CD14-positive monocyte (primary cell): ENCODE data around the gene FXYD1. TPM values are rescaled to one million over a fixed set of nuclear protein-coding genes. Genes with fewer than 3 reads are reported as not detected.

Experiments used
- DNase-seq, 3 donors: peaks; one replicate each; pipeline ENCODE4 v3.0.0-alpha.2; 2011 to 2022
- H2AFZ ChIP-seq: 2 replicates; pipeline ENCODE4 v1.6.0; 2012; ENCODE audit warnings: mild to moderate bottlenecking, low read depth, low read length, inconsistent platforms; ENCODE audit not compliant: insufficient read depth, poor library complexity, severe bottlenecking
- H3K27ac ChIP-seq, 2 donors: 1 replicate in 1 of 2; 2 replicates in 1 of 2; pipeline ENCODE4 v1.5.1; 2012 to 2013; ENCODE audit warnings: low read length in 2 of 2, control low read depth in 1 of 2, inconsistent platforms in 1 of 2, low read depth in 1 of 2, mild to moderate bottlenecking in 1 of 2
- H3K27me3 ChIP-seq, 2 donors: one replicate each; pipeline versions ENCODE4 v1.6.0 to v1.6.1; 2011 to 2013; ENCODE audit warnings: low read length in 2 of 2; ENCODE audit not compliant: control insufficient read depth in 2 of 2, insufficient read depth in 2 of 2
- H3K36me3 ChIP-seq, 2 donors: replicated peaks in 1 of 2; 1 replicate in 1 of 2; 2 replicates in 1 of 2; pipeline versions ENCODE4 v1.5.1 to v1.6.1; 2012 to 2013; ENCODE audit warnings: low read length in 2 of 2, control low read depth in 1 of 2, inconsistent platforms in 1 of 2, mild to moderate bottlenecking in 1 of 2; ENCODE audit not compliant: insufficient read depth in 2 of 2, control insufficient read depth in 1 of 2
- H3K4me1 ChIP-seq, 2 donors: 1 replicate in 1 of 2; 2 replicates in 1 of 2; pipeline versions ENCODE4 v1.5.1 to v1.6.1; 2012 to 2013; ENCODE audit warnings: low read length in 2 of 2, control low read depth in 1 of 2, inconsistent platforms in 1 of 2, mild to moderate bottlenecking in 1 of 2, moderate library complexity in 1 of 2; ENCODE audit not compliant: insufficient read depth in 2 of 2, control insufficient read depth in 1 of 2
- H3K4me2 ChIP-seq: replicated peaks from 2 replicates; pipeline ENCODE3; 2012; ENCODE audit warnings: low read length, moderate library complexity, mild to moderate bottlenecking; ENCODE audit not compliant: poor library complexity, severe bottlenecking; ENCODE audit errors: extremely low read depth
- H3K4me3 ChIP-seq, 3 experiments: fragments of 200-600 bp in 1 of 3; sonication (generic) in 1 of 3; replicated peaks in 1 of 3; 1 replicate in 2 of 3; 2 replicates in 1 of 3; pipeline ENCODE4 v1.5.1; 2011 to 2013; ENCODE audit warnings: low read length in 3 of 3, mild to moderate bottlenecking in 3 of 3, control low read depth in 2 of 3, low read depth in 2 of 3, inconsistent platforms in 1 of 3, moderate library complexity in 1 of 3
- H3K79me2 ChIP-seq: 2 replicates; pipeline ENCODE4 v1.6.0; 2012; ENCODE audit warnings: mild to moderate bottlenecking, control low read depth, inconsistent platforms, low read length, moderate library complexity; ENCODE audit not compliant: insufficient read depth
- H3K9ac ChIP-seq: 2 replicates; pipeline ENCODE4 v1.6.0; 2017; ENCODE audit warnings: low read length, mild to moderate bottlenecking; ENCODE audit not compliant: insufficient read depth, poor library complexity, severe bottlenecking
- H3K9me3 ChIP-seq, 2 donors: replicated peaks in 1 of 2; 1 replicate in 1 of 2; 2 replicates in 1 of 2; pipeline versions ENCODE4 v1.5.1 to v1.6.1; 2012 to 2013; ENCODE audit warnings: low read length in 2 of 2, control low read depth in 1 of 2; ENCODE audit not compliant: control insufficient read depth in 1 of 2, insufficient read depth in 1 of 2
- H4K20me1 ChIP-seq: 2 replicates; pipeline ENCODE4 v1.6.0; 2012; ENCODE audit warnings: mild to moderate bottlenecking, low read length, control low read depth, moderate library complexity; ENCODE audit not compliant: insufficient read depth
- H3K27ac Mint-ChIP-seq, 7 donors: one replicate each; pipeline ENCODE4 v1.8.0; 2020; ENCODE audit warnings: mild to moderate bottlenecking in 7 of 7, mixed read lengths in 7 of 7, moderate library complexity in 6 of 7, inconsistent platforms in 2 of 7
- H3K27me3 Mint-ChIP-seq, 3 donors: one replicate each; pipeline ENCODE4 v1.8.0; 2021 to 2022; ENCODE audit warnings: low read depth in 3 of 3, mild to moderate bottlenecking in 3 of 3, mixed read lengths in 3 of 3, moderate library complexity in 3 of 3, inconsistent platforms in 1 of 3
- H3K36me3 Mint-ChIP-seq, 2 donors: one replicate each; pipeline ENCODE4 v1.8.0; 2020; ENCODE audit warnings: mixed read lengths in 2 of 2, inconsistent platforms in 1 of 2, mild to moderate bottlenecking in 1 of 2
- H3K4me1 Mint-ChIP-seq: one replicate; pipeline ENCODE4 v1.8.0; 2020; ENCODE audit warnings: mild to moderate bottlenecking, mixed read lengths
- H3K4me3 Mint-ChIP-seq, 2 donors: one replicate each; pipeline ENCODE4 v1.8.0; 2020; ENCODE audit warnings: mild to moderate bottlenecking in 2 of 2, mixed read lengths in 2 of 2, moderate library complexity in 1 of 2
- H3K9me3 Mint-ChIP-seq, 7 donors: one replicate each; pipeline ENCODE4 v1.8.0; 2020 to 2022; ENCODE audit warnings: mixed read lengths in 7 of 7, mild to moderate bottlenecking in 6 of 7, moderate library complexity in 6 of 7, inconsistent platforms in 2 of 7
- WGBS: methylation state at CpG from one replicate; pipeline ENCODE4 v1.1.5; 2013; ENCODE audit warnings: missing lambda C conversion rate; ENCODE audit not compliant: insufficient coverage; 5-methylcytosine and 5-hydroxymethylcytosine counted together
- intact Hi-C, 2 donors: fragments of 100-400 bp; cut with micrococcal nuclease; formaldehyde crosslinking; loops; one replicate each; pipeline versions ENCODE4 v1.15.0 to v1.15.1; 2023
- polyA plus RNA-seq, 3 donors: library from polyadenylated mRNA; depleted of rRNA in 1 of 3; unstranded in 2 of 3; stranded (reverse) in 1 of 3; fragments of 300-500 nt in 2 of 3; fragments of >200 nt in 1 of 3; fragmentation: Illumina TruSeq in 2 of 3; gene quantifications; 1 replicate in 2 of 3; 2 replicates in 1 of 3; pipeline ENCODE4 v1.2.3, GENCODE V29; 2012 to 2021
- TF ChIP-seq, protein P1 (sequence below): fragments of 200-600 bp; IDR thresholded peaks from one replicate; pipeline ENCODE4 v1.8.0; 2022; ENCODE audit warnings: antibody characterized with exemption, mild to moderate bottlenecking

FXYD1 gene
- polyA plus RNA-seq, 3 donors, result 0.25 to 0.74 TPM; not detected in 1

DNA sequence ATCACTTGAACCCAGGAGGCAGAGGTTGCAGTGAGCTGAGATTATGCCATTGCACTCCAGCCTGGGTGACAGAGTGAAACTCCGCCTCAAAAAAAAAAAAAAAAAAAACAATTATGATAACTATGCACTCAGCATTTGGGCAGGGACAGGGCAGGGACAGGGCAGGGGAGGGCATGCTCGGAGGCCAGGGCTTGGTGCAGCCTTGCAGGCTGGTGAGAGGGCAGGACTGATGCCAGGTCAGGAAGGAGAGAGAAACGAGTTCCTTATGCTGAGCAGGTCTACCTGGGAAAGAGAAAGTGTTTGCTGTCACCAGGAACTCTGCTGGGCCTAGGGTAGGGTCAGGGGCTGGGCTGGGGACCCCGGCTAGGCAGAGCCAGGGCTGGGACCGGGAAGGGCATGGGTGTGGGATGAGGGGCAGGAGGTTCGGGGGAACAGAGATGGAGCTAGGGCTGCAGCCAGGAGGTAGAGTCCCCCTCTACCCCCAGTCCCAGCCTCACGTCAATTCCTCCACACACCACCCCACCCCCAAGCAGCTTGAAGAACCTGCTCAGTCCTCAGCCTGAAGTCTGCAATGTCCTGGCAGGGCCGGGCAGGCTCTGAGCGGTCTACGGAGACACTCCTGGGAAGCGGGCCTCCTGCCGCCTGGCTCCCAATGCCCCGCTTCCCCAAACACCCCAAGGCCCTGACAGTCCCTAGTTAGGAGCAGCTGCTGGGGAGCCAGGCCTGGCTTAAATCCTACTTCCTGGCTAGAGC lies 20.2 kb upstream of the FXYD1 start:
- H3K4me1 ChIP-seq, result peaks cover 27 to 35% of the 10 kb centered on the region in 2 donors
- no peak overlapping the region for H3K27ac ChIP-seq
- intact Hi-C loops, result no loop called here
- H3K79me2 ChIP-seq, result no peaks in the 10 kb centered on the region
- H3K4me2 ChIP-seq, result no peak overlapping the region
- H3K9me3 ChIP-seq, result no peaks in the 10 kb centered on the region
- Mint-ChIP-seq H3K27ac (no peak overlapping the region), H3K4me1 (peaks cover 35% of the 10 kb centered on the region), H3K4me3 (peak overlapping the region in 1 of 2 donors; percentile 35), H3K36me3 (no peaks in the 10 kb centered on the region), H3K9me3 (peaks cover 0 to 2% (median 0%) of the 10 kb centered on the region in 7 donors), H3K27me3 (peaks cover 8 to 21% (median 17%) of the 10 kb centered on the region in 3 donors)
- no peak overlapping the region for H3K9ac ChIP-seq
- H4K20me1 ChIP-seq, result no peaks in the 10 kb centered on the region
- peak overlapping the region; percentile 8 for H2AFZ ChIP-seq
- 47% methylated on average over 9 of the region's 13 CpGs for WGBS
- no peaks in the 10 kb centered on the region for H3K36me3 ChIP-seq
- no peaks in the 10 kb centered on the region for H3K27me3 ChIP-seq
- DNase-seq, result no peak
- no peak overlapping the region for H3K4me3 ChIP-seq
- TF ChIP-seq, protein P1, sequence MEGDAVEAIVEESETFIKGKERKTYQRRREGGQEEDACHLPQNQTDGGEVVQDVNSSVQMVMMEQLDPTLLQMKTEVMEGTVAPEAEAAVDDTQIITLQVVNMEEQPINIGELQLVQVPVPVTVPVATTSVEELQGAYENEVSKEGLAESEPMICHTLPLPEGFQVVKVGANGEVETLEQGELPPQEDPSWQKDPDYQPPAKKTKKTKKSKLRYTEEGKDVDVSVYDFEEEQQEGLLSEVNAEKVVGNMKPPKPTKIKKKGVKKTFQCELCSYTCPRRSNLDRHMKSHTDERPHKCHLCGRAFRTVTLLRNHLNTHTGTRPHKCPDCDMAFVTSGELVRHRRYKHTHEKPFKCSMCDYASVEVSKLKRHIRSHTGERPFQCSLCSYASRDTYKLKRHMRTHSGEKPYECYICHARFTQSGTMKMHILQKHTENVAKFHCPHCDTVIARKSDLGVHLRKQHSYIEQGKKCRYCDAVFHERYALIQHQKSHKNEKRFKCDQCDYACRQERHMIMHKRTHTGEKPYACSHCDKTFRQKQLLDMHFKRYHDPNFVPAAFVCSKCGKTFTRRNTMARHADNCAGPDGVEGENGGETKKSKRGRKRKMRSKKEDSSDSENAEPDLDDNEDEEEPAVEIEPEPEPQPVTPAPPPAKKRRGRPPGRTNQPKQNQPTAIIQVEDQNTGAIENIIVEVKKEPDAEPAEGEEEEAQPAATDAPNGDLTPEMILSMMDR, result no peak

DNA sequence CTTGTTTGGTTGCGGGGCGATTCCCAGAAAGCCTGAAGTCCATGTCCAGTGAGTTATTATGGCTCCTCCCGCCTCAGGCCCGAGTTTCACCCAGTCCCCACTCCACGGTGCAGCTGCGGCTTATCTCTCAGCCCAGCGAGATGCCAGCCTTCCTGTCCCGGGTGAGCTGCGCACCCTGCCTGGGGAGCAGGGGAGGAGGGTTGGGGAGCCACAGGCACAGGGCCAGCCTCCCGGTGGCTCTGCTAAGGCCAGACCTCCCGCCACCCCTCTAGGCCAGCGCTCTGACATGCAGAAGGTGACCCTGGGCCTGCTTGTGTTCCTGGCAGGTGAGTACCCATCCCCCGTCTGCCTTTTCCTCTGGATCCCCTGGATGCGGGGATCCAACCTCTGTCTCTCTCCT lies 19.5 kb upstream of the FXYD1 start:
- no peaks in the 10 kb centered on the region for H3K9me3 ChIP-seq
- peak overlapping the region; percentile 8 for H2AFZ ChIP-seq
- no peaks in the 10 kb centered on the region for H4K20me1 ChIP-seq
- no peaks in the 10 kb centered on the region for H3K27me3 ChIP-seq
- 28% methylated on average over 9 of the region's 14 CpGs for WGBS
- Mint-ChIP-seq H3K4me3 (peak overlapping the region in 1 of 2 donors; percentile 4), H3K9me3 (peaks cover 0 to 2% (median 0%) of the 10 kb centered on the region in 7 donors), H3K36me3 (no peaks in the 10 kb centered on the region), H3K27me3 (peaks cover 8 to 23% (median 19%) of the 10 kb centered on the region in 3 donors), H3K4me1 (peaks cover 39% of the 10 kb centered on the region), H3K27ac (peak overlapping the region in 1 of 7 donors; percentile 61)
- no peak overlapping the region for H3K4me3 ChIP-seq
- peaks cover 28 to 38% of the 10 kb centered on the region in 2 donors for H3K4me1 ChIP-seq
- H3K27ac ChIP-seq, result no peak overlapping the region
- no peak overlapping the region for H3K4me2 ChIP-seq
- intact Hi-C loops, result no loop called here
- H3K79me2 ChIP-seq, result no peaks in the 10 kb centered on the region
- no peaks in the 10 kb centered on the region for H3K36me3 ChIP-seq
- no peak for DNase-seq
- TF ChIP-seq, protein P1, result no peak
- no peak overlapping the region for H3K9ac ChIP-seq
